HG03575 (cell line): ENCODE results near the gene DUSP5.

Source experiments
- ATAC-seq: cut with Tn5 transposase; IDR thresholded peaks from one replicate; pipeline ENCODE4 v1.9.1; 2021; ENCODE audit not compliant: unreplicated experiment, insufficient number of reproducible peaks, low FRiP score; ENCODE audit errors: extremely low read depth

The DUSP5 gene

DNA sequence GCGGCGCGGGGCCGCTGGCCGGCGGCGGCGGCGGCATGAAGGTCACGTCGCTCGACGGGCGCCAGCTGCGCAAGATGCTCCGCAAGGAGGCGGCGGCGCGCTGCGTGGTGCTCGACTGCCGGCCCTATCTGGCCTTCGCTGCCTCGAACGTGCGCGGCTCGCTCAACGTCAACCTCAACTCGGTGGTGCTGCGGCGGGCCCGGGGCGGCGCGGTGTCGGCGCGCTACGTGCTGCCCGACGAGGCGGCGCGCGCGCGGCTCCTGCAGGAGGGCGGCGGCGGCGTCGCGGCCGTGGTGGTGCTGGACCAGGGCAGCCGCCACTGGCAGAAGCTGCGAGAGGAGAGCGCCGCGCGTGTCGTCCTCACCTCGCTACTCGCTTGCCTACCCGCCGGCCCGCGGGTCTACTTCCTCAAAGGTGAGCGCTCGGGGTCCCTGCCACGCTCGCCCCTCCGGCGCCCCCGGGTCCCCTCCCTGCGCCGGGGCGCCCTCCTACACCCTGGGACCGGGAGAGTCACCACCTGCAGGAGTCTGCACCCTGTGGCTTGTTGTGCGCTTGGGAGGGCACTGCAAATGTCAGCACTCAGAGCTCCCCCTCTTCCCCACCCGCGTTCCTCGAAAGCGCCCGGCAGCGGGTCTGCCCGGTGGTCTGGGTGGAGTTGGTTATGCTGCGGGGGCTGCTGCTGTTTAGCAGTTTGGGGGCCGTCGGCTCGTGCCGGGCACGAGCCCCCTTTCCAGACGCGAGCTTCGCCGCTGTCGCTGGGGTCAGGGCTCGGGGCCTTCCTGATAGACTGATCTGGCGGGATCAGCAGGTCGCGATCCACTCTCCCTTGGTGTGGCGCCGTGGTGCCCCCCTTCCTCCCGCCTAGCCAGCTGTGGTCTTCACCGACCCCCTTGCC lies 627 bp downstream of the DUSP5 start:
- ATAC-seq = peak; percentile 2

DNA sequence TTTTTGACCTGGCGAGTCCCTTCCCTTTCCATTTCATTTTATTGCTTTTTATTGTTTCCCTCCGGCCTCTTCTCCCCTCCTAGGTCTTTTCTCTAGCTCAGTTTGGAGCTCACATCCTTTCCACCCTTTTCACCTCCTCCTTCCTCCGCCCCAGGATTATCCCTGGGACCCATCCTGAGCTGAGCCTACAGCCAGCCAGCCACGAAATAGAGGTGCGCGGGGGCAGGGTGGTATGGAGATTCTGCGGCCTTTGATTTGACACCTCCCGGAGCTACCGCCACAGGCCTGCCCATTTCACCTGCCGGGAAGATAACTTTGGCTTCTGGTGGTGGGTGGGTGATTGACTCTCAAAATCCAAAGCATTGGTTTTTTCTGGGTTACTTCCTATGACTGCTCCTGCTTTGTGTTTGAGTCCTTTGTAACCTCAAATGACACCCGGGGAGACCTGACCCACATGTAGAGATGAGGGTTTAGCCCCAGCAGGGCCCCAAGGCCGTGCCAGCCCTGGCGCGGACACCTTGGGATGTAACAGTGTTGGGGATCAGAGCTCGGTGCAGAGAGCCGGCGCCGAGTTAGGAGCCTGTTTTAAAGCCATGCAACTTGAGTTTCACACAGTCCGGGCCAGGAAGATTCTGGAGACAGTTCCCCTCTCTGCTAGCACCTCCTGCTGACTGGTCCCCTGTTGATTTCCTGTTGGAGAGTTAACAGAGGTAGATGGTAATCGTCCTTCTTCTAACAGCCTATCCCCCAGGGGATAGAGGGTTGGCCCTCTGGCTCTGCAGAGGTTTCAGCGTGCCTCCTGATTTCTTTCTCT lies 1.5 kb downstream of the DUSP5 start:
- no peak for ATAC-seq

DNA sequence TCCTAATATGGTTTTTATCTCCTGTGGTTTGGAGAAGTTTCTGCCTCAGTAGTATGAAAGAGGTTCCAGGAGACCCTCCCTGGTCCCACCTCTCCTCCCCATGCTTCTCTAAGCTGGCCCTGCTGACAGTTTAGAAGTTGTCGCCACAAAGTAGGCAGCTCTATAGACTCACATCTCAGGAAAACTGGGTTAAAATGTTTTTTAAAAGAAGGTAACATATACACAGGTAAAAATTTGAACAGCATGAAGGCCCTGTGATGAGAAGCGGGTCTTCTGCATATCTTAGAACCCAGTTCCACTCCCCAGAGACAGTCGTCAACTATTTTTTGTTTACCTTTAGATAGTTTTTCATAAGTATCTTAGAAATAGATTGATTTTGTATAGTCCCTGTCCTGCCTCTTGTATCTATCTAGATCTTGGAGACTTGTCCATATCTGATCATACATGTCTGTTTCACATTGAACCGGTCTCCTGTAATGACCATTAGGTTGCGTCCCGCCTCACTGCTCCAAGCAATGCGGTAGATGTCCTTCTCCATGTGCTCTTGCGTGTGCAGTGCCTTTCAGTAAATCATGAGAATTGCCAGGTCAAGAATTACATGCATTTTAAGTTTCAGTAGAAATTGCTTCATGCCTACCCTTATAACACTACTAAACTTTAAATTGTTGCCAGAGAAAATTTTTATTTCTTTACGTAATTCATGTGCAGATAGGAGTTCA lies 2.2 kb downstream of the DUSP5 start:
- ATAC-seq = no peak

DNA sequence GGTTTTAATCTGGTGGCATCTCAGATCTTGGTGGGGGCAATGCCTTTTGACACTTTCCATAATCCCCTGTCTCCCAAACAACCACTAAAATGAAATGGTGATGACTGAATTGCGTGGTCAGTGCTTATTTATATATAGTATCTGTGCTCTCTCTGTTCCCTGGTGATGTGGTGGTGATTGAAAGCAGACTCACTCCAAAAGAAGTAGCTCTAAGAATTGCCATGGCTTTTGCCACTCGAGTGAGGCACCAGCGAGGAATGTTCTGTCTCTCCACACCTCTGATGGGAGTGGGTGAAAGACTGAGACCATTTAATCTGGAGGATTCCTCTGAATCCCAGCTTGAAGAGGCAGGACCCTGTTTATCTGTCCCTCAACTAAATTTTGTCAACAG lies 2.8 kb downstream of the DUSP5 start:
- ATAC-seq = no peak

DNA sequence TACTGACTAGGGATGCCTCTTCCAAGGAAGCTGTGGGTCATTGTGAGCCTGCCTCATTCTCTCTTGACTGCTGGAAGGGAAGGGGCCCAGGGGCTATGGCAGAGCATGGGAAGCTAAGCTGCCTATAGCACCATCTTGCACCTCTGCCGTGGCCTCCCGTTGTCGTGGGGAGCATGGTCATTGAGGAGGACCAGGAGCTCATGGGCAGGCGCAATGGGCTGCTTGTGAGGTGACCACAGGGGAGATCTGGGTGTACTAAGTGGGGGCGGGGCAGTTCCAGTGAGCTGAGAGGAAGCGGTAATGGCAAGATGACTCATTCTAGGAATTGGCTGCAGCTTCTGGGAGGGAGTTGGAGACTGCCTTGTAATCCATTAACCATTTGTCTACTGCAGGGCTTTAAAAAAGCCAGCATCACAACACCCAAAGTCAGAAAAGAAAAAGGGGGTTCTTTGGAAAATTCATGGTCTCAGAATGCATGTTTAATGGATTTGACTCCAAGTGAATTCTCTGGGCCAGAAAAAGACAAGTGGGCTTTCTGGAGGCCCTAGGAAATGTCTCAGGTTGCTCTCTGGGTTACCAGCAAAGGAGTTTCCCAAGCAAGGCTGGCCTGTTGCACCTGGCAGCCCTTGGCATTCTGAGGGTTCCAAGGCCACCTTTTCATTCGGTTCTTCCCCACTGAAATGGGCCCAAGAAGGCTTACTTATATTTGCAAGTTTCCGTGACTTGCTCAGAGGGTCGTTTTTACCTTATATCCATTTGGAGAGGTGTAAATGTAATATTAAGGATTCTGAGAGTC lies 3.6 kb downstream of the DUSP5 start:
- ATAC-seq = no peak

DNA sequence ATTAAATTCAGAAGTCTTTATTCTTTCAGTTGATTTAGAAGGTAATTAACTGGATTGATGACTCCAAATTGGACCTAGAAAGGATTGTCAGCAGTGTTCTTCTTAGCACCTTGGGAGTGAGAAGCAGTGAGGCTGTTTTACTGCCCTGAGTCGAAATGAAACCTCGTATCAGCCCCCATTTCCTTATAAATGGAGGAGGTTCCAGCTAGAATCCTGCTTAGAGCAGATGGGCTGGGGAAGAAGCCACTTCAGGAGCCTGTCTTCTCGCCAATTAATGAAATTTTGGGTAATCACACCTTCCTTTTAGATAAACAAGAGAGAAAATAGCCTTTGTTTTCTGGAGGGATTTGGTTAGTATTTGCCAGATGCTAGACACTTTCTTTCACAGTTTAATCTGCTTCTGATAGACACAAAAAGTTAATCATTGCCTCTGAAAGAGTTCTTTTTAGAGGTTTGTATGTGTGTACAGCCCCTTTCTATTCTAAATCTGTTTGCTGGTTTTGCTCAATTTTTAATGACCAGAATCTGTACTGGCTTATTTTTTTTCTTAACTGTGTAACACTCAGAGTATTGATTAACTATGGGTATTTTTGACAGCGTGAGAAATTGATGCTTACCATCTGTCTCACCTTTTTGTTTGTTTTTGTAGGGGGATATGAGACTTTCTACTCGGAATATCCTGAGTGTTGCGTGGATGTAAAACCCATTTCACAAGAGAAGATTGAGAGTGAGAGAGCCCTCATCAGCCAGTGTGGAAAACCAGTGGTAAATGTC lies 4.6 kb downstream of the DUSP5 start:
- ATAC-seq = no peak

DNA sequence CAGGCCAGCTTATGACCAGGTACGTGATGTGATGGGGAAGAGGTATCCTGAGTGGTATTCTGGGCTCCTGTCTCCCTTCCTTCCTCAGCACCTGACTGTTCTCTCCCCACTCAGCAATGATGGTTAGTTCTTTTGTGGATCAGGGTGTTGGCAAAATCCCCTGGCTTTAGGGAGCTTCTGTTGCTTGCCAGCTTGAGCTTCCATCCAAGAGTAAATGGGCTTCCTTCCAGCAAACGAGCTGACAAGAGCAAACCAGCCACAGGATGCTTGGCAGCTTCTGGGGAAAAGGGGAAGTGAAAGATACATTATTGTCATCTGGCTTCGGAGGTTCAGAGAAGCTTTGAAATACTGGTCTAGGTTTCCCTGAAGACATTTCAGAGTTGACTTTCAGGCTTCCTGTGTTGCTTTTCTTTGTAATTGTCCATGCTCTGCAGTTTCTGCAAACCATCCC lies 5.2 kb downstream of the DUSP5 start:
- ATAC-seq = peak; percentile 36

DNA sequence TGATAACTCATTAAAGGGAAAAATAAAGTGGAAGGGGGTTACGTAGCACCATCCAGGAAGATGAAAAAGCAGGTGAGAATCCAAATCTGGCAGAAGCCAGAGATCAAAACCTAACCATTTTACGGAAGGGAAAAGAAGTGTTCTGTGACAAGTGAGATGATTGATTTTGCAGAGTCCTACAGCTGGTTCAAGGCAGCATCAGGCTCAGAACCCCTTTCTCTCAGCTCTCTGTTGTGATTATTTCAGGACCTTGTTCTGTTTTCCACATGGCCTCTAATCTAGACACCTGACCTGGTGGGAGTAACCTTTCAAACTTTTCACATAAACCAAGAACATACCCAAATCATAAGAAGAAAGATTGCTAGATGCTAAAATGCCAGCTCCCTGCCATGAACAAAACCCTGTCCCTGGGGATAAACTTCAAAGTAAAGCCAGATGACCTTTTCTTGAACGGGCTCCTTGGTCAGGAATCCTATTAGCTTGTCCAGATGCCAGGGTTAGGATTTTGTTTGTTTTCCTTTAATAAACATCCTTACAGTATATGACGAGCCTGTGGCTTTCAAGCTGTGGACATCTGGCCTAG lies 5.9 kb downstream of the DUSP5 start:
- no peak for ATAC-seq

DNA sequence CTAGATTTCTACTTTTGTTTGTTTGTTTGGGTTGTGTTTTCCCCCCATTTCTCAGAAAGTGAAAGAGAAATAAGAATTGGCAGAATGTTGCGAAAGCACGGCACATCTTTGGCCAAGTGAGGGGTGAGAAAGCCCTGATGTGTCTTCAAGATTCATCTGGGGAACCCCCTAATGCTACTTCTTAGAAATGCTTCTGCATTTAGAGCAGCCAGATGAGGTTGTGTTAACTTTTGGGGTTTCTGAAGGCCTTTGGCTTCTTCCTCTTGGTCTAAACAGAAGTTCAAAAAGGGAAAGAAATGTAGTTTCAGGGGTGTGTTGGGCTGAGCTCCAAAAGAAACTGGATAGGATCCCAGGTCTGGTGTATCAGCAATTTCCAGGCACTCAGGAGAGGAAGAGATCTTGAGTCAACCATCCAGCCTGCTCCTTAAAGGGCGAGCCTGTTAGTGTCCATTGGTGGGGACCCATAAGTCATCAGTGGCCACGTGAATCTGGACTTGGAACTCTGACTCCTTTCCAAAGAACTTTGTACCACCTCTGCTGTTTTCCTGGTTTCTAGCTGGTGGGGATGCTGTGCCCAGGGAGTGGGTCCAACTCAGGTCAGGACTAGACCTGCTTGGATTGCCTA lies 6.5 kb downstream of the DUSP5 start:
- ATAC-seq = peak; percentile 55

DNA sequence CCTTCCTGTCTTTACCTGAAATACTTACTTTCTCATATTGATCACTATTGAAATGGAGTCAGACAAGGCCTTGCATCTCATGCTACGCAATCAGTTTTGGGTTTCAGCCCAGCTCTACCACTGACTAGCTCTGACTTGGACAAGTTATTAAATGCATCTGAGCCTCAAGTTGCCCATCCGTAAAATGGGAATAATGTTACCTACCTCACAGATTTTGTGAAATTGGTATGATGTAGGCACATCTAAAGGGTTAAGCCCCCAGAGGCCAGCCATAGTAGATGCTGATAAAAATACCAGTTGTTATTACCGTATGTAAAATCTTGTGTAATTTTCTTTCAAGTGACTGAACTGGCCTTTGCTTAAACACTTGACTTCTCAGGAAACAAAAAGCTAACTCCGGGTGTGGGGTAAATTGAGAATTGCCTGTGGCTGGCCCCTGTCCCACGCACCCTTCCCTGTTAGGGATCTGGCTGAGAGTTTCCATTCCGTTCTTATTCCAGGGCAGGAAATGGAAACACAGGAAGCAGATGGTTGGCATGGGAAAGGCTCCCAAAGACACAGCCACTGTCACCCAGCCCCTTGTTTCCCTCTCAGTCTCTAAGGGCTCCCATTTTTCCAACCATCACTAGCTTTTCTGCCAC lies 7.5 kb downstream of the DUSP5 start:
- no peak for ATAC-seq

DNA sequence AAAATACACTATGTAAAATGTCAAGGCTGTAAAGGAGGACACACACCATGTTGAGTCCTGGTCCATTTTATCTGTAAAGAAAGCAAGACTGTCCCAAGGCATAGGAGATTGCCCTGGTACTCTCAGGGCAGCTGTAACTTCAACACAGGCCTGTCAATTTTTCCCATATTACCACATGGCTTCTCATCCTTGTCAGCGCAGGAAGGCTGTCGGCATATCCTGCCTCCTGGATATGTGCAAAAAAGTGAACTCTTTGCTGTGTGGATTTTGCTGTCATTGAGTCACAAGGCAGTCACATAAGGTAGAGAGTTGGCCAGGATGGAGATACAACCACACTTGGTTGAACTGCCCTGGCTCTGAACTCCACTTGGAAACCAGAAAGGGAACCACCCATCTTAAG lies 8.7 kb downstream of the DUSP5 start:
- ATAC-seq = no peak

DNA sequence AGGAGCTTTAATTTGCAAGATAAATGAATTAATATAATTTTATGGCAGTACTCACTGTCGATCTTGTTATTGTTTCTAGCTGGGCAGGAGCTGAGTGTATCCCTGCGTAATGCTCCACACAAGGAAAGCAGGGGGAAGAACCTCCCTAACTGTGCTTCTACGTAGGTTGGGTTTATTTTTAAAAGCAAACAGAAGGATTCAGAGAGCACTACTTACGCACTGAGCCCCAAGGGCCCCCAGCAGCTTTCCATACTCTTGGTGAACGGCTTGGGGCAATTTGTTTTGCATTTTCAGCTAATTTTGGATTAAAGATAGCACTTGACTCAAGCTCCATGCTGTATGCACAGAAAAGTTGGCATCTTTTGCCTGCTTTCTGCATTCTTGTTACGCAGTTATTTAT lies 9.6 kb downstream of the DUSP5 start:
- no peak for ATAC-seq

DNA sequence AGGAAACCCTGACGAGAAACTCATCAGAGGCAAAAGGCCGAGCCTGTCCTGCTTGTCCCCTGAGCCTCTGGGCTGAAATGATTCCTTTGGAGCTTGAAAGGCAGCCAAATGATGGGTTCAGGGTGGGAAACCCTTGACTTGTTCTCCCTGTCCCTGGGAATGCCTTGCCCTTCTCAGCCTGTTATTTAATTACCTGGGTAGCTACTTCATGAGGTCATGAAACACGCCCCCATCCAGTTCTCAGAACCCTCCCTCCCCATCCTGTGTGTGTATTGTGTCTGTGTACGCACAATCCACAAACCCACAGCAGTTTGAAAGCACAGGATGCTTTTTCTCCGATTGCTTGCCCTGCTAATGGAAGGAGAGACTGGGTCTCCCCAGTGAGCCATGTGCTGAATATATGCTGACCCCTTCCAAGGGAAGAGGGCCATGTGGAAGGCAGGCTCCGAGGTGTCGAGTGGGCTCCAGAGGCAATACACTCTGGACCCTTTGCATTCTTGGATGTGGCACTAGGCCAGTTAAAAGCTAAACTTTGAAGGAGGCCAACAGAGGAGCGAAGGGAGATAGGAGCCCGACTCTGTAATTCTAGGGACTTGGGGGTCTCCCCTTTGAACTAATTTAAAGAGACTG lies 10.6 kb downstream of the DUSP5 start:
- ATAC-seq = no peak

DNA sequence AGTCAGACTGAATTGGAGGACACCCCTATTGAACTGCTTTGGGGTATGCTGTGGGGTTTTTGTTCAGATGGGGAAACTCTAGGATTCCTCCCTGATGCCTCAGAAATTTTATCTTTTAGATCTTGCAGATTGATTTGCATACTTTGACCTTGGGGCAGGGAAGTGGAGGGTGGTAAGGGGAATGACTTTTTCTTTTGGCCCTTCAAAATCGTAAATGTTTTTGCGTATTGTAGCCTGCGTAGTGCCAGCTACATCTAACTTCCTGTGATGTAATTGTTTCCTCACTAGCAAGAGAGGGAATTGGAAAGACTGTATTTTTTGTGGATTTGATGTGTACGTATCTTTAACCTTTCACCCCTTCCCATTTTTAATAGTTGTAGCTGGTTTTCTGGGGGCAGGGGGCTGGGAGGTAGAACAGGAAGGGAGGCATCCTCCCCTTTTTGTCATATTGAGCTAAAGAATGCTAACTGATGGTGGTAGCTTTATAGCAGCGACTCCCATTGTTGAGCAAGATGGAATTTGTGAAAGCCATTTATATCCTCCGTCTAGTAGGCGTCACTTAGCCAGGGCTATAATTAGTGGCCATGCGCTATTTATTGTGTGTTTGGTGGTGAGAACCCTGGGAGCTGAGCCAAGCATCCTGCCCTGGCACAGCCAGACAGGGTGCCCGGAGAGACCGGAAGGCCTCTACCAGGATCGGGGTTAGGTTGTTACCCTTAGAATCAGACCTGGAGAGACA lies 11.3 kb downstream of the DUSP5 start:
- no peak for ATAC-seq

DNA sequence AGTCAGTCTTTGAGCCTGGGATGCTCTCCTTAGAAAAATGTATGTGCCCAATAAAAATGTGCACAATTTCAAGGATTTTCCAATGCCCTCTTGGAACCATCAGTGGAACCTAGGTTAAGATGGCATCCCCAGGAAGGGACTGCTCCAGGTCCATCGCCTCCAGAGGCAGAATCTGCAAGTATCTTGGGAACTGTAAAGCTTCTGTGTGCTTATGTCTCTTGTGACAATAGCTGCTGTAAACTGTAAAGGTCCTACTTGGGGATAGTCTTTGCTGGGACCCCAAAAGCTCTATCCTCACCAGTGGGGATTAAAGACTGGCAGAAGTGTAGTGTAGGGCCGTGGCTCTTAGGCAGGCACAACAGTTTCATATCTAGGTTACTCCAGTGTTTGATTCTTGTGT lies 11.9 kb downstream of the DUSP5 start:
- no peak for ATAC-seq

DNA sequence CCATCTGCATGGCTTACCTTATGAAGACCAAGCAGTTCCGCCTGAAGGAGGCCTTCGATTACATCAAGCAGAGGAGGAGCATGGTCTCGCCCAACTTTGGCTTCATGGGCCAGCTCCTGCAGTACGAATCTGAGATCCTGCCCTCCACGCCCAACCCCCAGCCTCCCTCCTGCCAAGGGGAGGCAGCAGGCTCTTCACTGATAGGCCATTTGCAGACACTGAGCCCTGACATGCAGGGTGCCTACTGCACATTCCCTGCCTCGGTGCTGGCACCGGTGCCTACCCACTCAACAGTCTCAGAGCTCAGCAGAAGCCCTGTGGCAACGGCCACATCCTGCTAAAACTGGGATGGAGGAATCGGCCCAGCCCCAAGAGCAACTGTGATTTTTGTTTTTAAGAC lies 12.4 kb downstream of the DUSP5 start:
- ATAC-seq = no peak
